H1 (cell line): ENCODE data around the gene MBP.

Experiments used
- CHD1 ChIP-seq: IDR thresholded peaks from 2 replicates; pipeline ENCODE4 v1.6.1; 2012; ENCODE audit warnings: low read depth, low read length, improper control_type of control experiment
- CTCF ChIP-seq, 3 experiments: IDR thresholded peaks; 1 replicate in 2 of 3; 2 replicates in 1 of 3; pipeline versions ENCODE4 v1.5.1 to v1.6.1; 2011; ENCODE audit warnings: low read length in 3 of 3, mild to moderate bottlenecking in 3 of 3, inconsistent platforms in 2 of 3, low read depth in 1 of 3, moderate library complexity in 1 of 3; ENCODE audit not compliant: insufficient read depth in 1 of 3; ENCODE audit errors: control extremely low read depth in 1 of 3
- POLR2AphosphoS5 ChIP-seq: IDR thresholded peaks from 2 replicates; pipeline ENCODE4 v1.6.1; 2011; ENCODE audit warnings: low read depth, low read length

GRCh38 chr18:76979906-76980305 is 152.7 kb downstream of the MBP start:
- no peak for TF ChIP-seq POLR2AphosphoS5
- no peak for TF ChIP-seq CTCF (IDR thresholded peaks at IDR 0.05; ENCODE audit: control extremely low read depth in 1 of 3, insufficient read depth in 1 of 3, low read depth in 1 of 3, low read length in 3 of 3)
- no peak for TF ChIP-seq CHD1
